ENCODE data around the gene ATP9A. TPM values are rescaled to one million over a fixed set of nuclear protein-coding genes. Genes with fewer than 3 reads are reported as not detected.

ATP9A gene
- total RNA-seq, 1 donor from 2014 or later, result 35.8 TPM

DNA sequence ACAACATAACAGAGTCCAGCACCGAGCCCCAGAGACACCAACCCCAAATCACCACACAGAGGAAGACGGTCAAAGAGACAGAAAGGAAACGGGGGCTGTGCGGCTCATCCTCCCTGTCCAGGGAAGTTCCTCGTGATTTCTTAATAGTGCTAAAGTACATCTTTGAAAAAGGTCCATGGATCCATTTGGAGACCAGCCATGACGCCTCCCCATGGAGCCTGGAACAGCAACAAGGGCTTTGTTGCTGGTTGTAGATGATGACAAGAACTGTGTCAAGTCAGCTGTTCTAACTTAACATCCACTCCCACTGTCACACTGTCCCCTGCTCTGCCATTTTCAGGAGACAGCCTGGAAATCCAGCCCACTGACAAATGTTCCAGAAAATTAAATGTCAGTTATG is 99.7 kb downstream of the ATP9A start:
- no peaks in the 10 kb centered on the region for H3K27me3 ChIP-seq
- intact Hi-C loops (cut with DNase I), result no loop called here
- no peak overlapping the region for H3K27ac ChIP-seq
- H3K36me3 ChIP-seq, result peaks cover 0 to 15% of the 10 kb centered on the region in 2 donors
- H3K4me1 ChIP-seq, result no peaks in the 10 kb centered on the region
- H3K4me3 ChIP-seq, result no peak overlapping the region
- no peaks in the 10 kb centered on the region for H3K9me3 ChIP-seq
- TF ChIP-seq, protein P1, sequence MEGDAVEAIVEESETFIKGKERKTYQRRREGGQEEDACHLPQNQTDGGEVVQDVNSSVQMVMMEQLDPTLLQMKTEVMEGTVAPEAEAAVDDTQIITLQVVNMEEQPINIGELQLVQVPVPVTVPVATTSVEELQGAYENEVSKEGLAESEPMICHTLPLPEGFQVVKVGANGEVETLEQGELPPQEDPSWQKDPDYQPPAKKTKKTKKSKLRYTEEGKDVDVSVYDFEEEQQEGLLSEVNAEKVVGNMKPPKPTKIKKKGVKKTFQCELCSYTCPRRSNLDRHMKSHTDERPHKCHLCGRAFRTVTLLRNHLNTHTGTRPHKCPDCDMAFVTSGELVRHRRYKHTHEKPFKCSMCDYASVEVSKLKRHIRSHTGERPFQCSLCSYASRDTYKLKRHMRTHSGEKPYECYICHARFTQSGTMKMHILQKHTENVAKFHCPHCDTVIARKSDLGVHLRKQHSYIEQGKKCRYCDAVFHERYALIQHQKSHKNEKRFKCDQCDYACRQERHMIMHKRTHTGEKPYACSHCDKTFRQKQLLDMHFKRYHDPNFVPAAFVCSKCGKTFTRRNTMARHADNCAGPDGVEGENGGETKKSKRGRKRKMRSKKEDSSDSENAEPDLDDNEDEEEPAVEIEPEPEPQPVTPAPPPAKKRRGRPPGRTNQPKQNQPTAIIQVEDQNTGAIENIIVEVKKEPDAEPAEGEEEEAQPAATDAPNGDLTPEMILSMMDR (IDR thresholded peaks at IDR 0.05), result no peak
- TF ChIP-seq POLR2AphosphoS5 (IDR thresholded peaks at IDR 0.05; ENCODE audit: insufficient read depth in 1 of 2, low read depth in 1 of 2) (no peak), POLR2A (IDR thresholded peaks at IDR 0.05) (no peak)
- peak in 1 of 2 donors; percentile 89 for DNase-seq (ENCODE audit: extremely low spot score in 2 of 2)

DNA sequence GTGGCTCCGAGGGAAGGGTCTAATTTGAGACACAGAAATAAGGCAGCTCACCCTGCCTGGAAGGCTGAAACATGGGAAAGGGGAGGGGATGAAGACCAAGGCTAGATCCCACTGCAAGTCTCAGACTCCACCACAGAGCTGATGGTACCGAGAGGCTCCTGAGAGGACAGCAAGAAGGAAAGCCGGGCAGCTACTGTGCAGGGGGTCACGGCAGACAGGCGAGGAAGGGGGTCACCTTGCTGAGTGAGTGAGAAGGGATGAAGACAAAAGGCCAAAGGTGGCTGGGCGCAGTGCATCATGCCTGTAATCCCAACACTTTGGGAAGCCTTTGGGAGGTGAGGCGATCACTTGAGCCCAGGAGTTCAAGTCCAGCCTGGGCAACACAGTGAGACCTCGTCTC is 100.7 kb downstream of the ATP9A start:
- TF ChIP-seq POLR2A (IDR thresholded peaks at IDR 0.05) (no peak), POLR2AphosphoS5 (IDR thresholded peaks at IDR 0.05; ENCODE audit: insufficient read depth in 1 of 2, low read depth in 1 of 2) (no peak)
- TF ChIP-seq, protein P1 (IDR thresholded peaks at IDR 0.05), result no peak
- Histone ChIP-seq H3K36me3 (peaks cover 0 to 9% of the 10 kb centered on the region in 2 donors), H3K9me3 (no peaks in the 10 kb centered on the region), H3K4me3 (no peak overlapping the region), H3K27me3 (no peaks in the 10 kb centered on the region), H3K4me1 (no peaks in the 10 kb centered on the region), H3K27ac (no peak overlapping the region)
- no peak for DNase-seq (ENCODE audit: extremely low spot score in 2 of 2)
- intact Hi-C loops (cut with DNase I), result no loop called here

DNA sequence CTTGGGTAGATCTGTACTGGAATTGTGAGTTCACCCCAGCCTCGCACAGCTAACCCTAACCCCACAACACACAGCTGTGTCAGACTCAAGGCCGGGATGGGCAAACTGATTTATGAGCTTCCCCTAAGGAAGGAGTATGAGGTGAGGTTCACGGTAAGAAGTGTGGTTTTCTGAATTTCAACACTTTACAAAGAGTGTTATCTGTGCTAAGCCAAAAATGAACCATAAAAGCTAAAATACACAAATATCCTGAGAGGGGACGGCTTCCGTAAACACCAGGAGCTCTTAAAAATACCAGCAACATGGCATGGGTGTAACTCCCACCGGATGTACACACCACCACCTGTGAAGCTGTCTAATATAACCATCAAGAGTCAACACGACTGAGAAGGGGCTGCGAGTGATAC is 101.2 kb downstream of the ATP9A start:
- H3K36me3 ChIP-seq, result peaks cover 0 to 9% of the 10 kb centered on the region in 2 donors
- no peak for DNase-seq (ENCODE audit: extremely low spot score in 2 of 2)
- H3K4me1 ChIP-seq, result no peaks in the 10 kb centered on the region
- no peaks in the 10 kb centered on the region for H3K27me3 ChIP-seq
- no peak overlapping the region for H3K27ac ChIP-seq
- intact Hi-C loops (cut with DNase I), result no loop called here
- H3K9me3 ChIP-seq, result no peaks in the 10 kb centered on the region
- H3K4me3 ChIP-seq, result no peak overlapping the region
- TF ChIP-seq, protein P1 (IDR thresholded peaks at IDR 0.05), result no peak
- TF ChIP-seq POLR2AphosphoS5 (IDR thresholded peaks at IDR 0.05; ENCODE audit: insufficient read depth in 1 of 2, low read depth in 1 of 2) (no peak), POLR2A (IDR thresholded peaks at IDR 0.05) (no peak)

DNA sequence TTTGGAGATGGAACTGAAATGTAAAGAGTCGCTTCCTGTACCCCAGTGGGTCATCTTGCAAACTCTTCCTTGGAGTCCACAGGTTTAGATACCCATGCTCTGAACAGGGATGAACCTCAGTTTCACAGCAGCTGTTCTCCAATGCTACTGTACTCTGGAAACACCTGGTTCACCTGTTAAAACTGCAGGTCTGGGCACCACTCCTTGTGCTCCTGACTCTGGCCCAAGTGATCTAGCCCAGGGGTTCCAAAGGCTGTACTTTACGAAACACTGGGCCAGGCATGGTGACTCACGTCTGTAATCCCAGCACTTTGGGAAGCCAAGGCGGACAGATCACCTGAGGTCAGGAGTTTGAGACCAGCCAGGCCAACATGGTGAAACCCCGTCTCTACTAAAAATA is 102.1 kb downstream of the ATP9A start:
- TF ChIP-seq, protein P1 (IDR thresholded peaks at IDR 0.05), result no peak
- TF ChIP-seq POLR2A (IDR thresholded peaks at IDR 0.05) (no peak), POLR2AphosphoS5 (IDR thresholded peaks at IDR 0.05; ENCODE audit: insufficient read depth in 1 of 2, low read depth in 1 of 2) (no peak)
- no peaks in the 10 kb centered on the region for H3K27me3 ChIP-seq
- H3K9me3 ChIP-seq, result no peaks in the 10 kb centered on the region
- no peaks in the 10 kb centered on the region for H3K4me1 ChIP-seq
- DNase-seq (ENCODE audit: extremely low spot score in 2 of 2), result no peak
- H3K4me3 ChIP-seq, result no peak overlapping the region
- H3K27ac ChIP-seq, result no peak overlapping the region
- peaks cover 0 to 9% of the 10 kb centered on the region in 2 donors for H3K36me3 ChIP-seq
- intact Hi-C loops (cut with DNase I), result no loop called here

DNA sequence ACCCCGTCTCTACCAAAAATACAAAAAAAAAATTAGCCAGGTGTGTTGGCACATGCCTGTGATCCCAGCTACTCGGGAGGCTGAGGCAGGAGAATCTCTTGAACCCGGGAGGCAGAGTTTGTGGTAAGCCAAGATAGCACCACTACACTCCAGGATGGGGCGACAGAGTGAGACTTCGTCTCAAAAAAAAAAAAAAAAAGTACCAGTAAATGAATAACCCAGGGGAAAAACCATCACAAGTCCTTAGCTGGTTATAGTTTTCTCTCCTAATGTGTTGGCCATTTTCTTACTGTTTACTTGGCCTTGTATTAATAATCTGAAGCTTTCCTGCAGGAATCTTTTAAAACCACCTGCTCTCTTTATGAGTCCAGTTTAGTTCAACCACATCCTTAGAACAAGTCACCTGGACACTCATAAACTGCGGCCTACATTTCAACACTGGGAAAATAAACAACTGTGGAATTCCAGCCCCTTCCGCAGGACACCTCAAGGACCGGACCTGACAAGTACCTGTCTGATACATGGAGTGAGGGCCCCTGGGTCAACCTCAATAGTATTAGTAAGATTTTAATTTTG is 102.6 kb downstream of the ATP9A start:
- peaks cover 0 to 5% of the 10 kb centered on the region in 2 donors for H3K36me3 ChIP-seq

More for the DNA sequence above, 102.6 kb downstream of the ATP9A start:
- Histone ChIP-seq H3K4me3 (no peak overlapping the region), H3K9me3 (no peaks in the 10 kb centered on the region), H3K4me1 (no peaks in the 10 kb centered on the region), H3K27ac (no peak overlapping the region), H3K27me3 (no peaks in the 10 kb centered on the region)
- intact Hi-C loops (cut with DNase I), result no loop called here
- DNase-seq (ENCODE audit: extremely low spot score in 2 of 2), result no peak
- TF ChIP-seq POLR2A (IDR thresholded peaks at IDR 0.05) (no peak), POLR2AphosphoS5 (IDR thresholded peaks at IDR 0.05; ENCODE audit: insufficient read depth in 1 of 2, low read depth in 1 of 2) (no peak)
- TF ChIP-seq, protein P1 (IDR thresholded peaks at IDR 0.05), result no peak
